ENCODE measurements around the gene ZNF436. TPM values are rescaled to one million over a fixed set of nuclear protein-coding genes. Genes with fewer than 3 reads are reported as not detected.
A peak's percentile ranks its signal among the peaks of the same experiment; 100 is the strongest.

The ZNF436 gene
- total and polyA plus RNA-seq, 9 of the 15 experiments (the other 6 are each of a cell fraction or from before 2014, with no cell fraction given) = 2.1 to 11.3 (median 6.8) TPM

DNA sequence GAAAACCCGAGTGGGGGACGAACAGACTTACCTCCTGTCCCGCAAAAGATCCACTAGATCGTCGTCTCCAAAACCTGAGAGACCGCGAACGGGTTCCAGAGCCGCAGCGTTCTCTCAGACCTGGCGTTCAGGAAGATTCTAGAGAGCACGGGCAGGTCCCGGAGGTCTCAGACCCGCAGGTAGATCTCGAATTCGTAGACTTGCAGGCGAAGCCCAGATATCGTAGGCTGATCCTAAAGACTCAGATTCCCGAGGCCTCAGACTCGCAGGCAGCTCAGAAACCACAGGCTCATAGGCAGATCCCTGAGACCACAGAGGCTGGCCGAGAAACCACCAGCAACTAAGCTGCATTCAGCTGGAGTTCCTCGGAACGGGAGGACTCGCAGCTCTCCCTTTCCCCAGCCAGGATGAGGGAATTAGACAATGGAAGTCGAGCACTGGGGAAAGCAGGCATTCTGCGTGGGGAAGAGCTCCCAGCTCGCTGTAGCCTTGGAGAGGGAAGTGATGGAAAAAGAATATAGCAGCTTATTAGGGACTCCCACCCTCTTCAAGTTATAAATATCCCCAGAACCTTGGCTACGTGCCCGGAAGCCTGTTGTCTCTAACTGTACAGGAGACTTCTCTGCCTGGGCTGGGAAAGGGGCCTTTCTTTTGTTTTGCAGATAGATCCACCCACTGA, at the start of gene ZNF436 (continued):
- TF ChIP-seq, protein P1, sequence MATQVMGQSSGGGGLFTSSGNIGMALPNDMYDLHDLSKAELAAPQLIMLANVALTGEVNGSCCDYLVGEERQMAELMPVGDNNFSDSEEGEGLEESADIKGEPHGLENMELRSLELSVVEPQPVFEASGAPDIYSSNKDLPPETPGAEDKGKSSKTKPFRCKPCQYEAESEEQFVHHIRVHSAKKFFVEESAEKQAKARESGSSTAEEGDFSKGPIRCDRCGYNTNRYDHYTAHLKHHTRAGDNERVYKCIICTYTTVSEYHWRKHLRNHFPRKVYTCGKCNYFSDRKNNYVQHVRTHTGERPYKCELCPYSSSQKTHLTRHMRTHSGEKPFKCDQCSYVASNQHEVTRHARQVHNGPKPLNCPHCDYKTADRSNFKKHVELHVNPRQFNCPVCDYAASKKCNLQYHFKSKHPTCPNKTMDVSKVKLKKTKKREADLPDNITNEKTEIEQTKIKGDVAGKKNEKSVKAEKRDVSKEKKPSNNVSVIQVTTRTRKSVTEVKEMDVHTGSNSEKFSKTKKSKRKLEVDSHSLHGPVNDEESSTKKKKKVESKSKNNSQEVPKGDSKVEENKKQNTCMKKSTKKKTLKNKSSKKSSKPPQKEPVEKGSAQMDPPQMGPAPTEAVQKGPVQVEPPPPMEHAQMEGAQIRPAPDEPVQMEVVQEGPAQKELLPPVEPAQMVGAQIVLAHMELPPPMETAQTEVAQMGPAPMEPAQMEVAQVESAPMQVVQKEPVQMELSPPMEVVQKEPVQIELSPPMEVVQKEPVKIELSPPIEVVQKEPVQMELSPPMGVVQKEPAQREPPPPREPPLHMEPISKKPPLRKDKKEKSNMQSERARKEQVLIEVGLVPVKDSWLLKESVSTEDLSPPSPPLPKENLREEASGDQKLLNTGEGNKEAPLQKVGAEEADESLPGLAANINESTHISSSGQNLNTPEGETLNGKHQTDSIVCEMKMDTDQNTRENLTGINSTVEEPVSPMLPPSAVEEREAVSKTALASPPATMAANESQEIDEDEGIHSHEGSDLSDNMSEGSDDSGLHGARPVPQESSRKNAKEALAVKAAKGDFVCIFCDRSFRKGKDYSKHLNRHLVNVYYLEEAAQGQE (IDR thresholded peaks at IDR 0.05; ENCODE audit: borderline replicate concordance) = no peak
- TF ChIP-seq, protein P1 (CRISPR knock-in tag; IDR thresholded peaks at IDR 0.05; ENCODE audit: low read depth) = no peak
- no peak for TF ChIP-seq CSDE1 (IDR thresholded peaks at IDR 0.05)
- TF ChIP-seq ZFP36 (IDR thresholded peaks at IDR 0.05; ENCODE audit: low read depth, low read length, partially characterized antibody) = no peak
- TF ChIP-seq, protein P2, sequence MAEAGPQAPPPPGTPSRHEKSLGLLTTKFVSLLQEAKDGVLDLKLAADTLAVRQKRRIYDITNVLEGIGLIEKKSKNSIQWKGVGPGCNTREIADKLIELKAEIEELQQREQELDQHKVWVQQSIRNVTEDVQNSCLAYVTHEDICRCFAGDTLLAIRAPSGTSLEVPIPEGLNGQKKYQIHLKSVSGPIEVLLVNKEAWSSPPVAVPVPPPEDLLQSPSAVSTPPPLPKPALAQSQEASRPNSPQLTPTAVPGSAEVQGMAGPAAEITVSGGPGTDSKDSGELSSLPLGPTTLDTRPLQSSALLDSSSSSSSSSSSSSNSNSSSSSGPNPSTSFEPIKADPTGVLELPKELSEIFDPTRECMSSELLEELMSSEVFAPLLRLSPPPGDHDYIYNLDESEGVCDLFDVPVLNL (CRISPR knock-in tag; IDR thresholded peaks at IDR 0.05; ENCODE audit: low read depth) = 0 out of 2 replicates have a peak, but pooled peaks have one; percentile 72
- no peak; the same call in 1 of the 2 replicates for TF ChIP-seq ZSCAN29 (IDR thresholded peaks at IDR 0.05)
- no peak for TF ChIP-seq JUNB (CRISPR knock-in tag; conservative IDR thresholded peaks at IDR 0.05)
- no peak for TF ChIP-seq U2AF1 (optimal IDR thresholded peaks at IDR 0.05; ENCODE audit: low read depth, low read length)
- no peak for TF ChIP-seq SRSF9 (IDR thresholded peaks at IDR 0.05; ENCODE audit: borderline replicate concordance, low read depth, low read length)
- no peak for TF ChIP-seq PYGO2 (tag; IDR thresholded peaks at IDR 0.05)
- peak; percentile 16; the same call in 1 of the 2 replicates for TF ChIP-seq PML (IDR thresholded peaks at IDR 0.05; ENCODE audit: low read length)
- no peak; the same call in 1 of the 2 replicates for TF ChIP-seq ZNF431 (CRISPR knock-in tag; IDR thresholded peaks at IDR 0.05)
- TF ChIP-seq, protein P3, sequence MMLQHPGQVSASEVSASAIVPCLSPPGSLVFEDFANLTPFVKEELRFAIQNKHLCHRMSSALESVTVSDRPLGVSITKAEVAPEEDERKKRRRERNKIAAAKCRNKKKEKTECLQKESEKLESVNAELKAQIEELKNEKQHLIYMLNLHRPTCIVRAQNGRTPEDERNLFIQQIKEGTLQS (IDR thresholded peaks at IDR 0.05) = no peak
- TF ChIP-seq, protein P3 (CRISPR knock-in tag; conservative IDR thresholded peaks at IDR 0.05) = no peak
- peak; percentile 43 for TF ChIP-seq KDM5B (IDR thresholded peaks at IDR 0.05; ENCODE audit: insufficient replicate concordance, low read depth, low read length)
- TF ChIP-seq ZNF696 (CRISPR knock-in tag; conservative IDR thresholded peaks at IDR 0.05) = no peak
- TF ChIP-seq TEAD2 (tag; IDR thresholded peaks at IDR 0.05) = no peak
- 0 out of 2 replicates have a peak, but pooled peaks have one; percentile 8 for TF ChIP-seq GATA2 (CRISPR knock-in tag; IDR thresholded peaks at IDR 0.05)
- peak; percentile 5; the same call in 1 of the 2 replicates for TF ChIP-seq ESRRA (IDR thresholded peaks at IDR 0.05; ENCODE audit: borderline replicate concordance, low read depth)
- 0 out of 2 replicates have a peak, but pooled peaks have one; percentile 1 for TF ChIP-seq BCOR (IDR thresholded peaks at IDR 0.05)
